ENCODE data around the gene MS4A15.
"Not testable (repeated sequence)": the region's sequence is repeated elsewhere in the genome, so short reads cannot be mapped to it uniquely, and the experiment has no call there.

Gene MS4A15

GRCh38 chr11:60754887-60755286 lies 1.8 kb upstream of the MS4A15 start:
- DNase-seq (ENCODE audit: low read depth): no peak

- no peak for DNase-seq (ENCODE audit: low read depth)
Observed at GRCh38 chr11:60757231-60757800, 649 bp downstream of the MS4A15 start.

GRCh38 chr11:60758671-60759070 lies 2.0 kb downstream of the MS4A15 start:
- not testable (repeated sequence) for DNase-seq (ENCODE audit: low read depth)

GRCh38 chr11:60759438-60760225 lies 3.0 kb downstream of the MS4A15 start:
- DNase-seq (ENCODE audit: low read depth): not testable (repeated sequence)

- DNase-seq (ENCODE audit: low read depth): no peak
Observed at GRCh38 chr11:60761436-60762190, 4.9 kb downstream of the MS4A15 start.

DNA sequence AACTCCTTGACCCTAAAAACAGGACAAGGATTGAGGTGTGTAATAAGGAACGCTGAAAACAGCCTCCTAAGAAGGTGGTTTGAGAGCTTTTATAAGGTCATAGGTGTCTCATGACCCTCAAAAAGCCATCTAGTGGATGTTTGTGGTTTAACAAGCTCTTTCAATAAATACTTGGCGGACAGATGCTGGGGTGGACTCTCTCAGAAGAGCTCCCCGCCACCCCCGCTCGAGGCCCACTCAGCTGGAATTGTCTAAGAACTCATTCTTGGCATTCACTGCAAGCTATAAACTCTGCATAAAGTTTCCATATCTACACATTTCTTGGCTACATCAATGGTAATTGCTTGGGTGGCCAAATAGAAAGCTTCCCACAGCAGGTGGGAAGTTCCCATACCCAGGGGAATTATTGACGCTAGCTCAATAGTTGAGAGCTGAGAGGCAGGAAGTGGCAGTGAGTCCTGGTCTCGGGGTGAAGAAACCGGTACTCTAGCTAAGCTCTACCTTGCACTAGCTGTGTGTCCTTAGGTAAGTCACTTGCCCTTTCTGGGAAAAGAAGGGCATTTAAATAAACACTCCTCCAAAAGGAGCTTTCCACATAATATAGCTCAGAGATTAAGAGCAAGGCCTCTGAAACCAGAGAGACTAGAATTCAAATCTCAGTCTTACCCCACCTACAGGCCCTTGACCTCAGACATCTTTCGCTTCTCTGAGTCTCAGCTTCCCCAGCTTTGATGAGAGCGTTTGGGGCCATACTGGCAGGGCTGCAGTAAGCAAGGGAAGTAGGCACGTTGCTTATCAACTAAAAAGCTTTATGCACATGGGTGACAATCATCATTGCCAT lies 6.4 kb downstream of the MS4A15 start:
- DNase-seq (ENCODE audit: low read depth): peak; percentile 40

- DNase-seq (ENCODE audit: low read depth): no peak
Observed at GRCh38 chr11:60763692-60764369, 7.2 kb downstream of the MS4A15 start.

DNA sequence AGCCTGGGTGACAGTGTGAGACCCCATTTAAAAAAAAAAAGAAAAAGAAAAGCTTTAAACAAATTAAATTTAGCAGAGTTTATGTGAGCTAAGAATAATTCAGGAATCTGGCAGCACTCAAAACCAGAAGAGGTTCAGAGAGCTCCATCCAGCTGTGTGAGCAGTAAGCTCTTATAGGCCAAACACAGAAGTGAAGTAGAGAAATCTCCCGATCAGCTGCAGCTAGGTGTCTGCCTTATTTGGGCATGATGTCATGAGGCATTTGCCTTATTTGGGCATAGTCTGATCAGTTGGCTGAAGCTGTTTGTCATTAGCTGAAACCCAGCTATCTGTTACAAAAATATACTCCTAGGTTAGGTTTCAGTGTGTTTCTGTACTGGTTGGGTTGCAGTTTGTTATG lies 8.2 kb downstream of the MS4A15 start:
- no peak for DNase-seq (ENCODE audit: low read depth)

DNA sequence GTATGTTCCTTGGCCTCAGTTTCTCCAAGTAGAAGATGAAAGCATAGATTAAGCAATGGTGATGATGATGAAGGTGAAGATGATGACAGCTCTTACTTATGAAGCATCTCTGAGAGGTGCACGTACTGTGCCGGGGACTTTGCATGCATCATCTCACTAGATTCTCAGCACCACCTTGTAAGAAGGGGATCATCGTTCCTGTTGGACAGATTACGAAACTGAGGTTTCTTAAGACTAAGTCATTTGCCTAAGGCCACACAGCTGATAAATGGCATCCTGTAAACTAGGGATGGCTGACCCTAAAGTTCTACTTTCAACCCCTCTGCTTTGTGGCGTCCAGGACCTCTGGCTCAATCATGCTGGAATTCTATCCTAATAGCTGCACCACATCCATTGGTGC lies 8.7 kb downstream of the MS4A15 start:
- DNase-seq (ENCODE audit: low read depth): peak; percentile 10

- no peak for DNase-seq (ENCODE audit: low read depth)
Observed at GRCh38 chr11:60766547-60766946, 9.9 kb downstream of the MS4A15 start.

- DNase-seq (ENCODE audit: low read depth): no peak
Observed at GRCh38 chr11:60767388-60767811, 10.7 kb downstream of the MS4A15 start.

DNA sequence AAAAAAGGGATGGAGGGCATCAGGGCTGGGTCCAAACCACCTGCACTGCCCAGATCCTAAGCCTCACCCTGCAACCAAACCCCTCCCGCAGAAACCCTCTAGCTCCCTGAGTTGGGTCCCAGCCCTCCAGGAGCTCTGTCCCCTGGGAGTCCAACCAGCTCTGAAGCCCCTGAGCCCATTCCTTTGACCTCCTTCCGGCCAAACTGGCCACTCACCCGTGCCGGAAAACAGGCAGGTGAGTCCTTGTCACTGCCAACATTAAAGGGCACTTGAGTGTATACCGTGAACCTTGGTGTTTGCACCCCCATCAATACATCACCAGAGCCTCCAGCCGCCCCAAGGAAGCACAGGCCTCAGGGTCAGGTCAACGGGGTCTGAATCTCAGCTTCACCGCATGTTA lies 11.5 kb downstream of the MS4A15 start:
- no peak for DNase-seq (ENCODE audit: low read depth)

- DNase-seq (ENCODE audit: low read depth): no peak
Observed at GRCh38 chr11:60769273-60769672, 12.6 kb downstream of the MS4A15 start.

DNA sequence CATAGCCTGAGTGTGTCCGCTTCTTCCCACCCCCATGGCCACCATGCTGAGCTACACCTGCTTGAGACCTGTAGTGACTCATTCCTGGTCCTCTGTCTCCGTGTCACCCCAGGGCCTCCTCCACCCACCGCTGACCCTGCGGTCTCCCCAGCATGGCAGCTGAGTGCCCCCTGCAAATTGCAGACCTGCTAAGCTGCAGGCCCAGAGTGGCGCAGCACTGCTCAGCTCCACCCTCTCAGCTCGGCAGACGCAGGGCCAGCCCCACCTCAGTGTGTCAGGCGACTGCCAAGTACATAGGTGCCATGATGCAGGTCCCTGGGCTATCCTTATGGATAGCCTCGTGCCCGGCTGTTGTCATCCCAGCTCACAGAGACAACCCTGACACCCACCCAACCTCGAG lies 13.1 kb downstream of the MS4A15 start:
- DNase-seq (ENCODE audit: low read depth): no peak

GRCh38 chr11:60771146-60771545 lies 14.5 kb downstream of the MS4A15 start:
- no peak for DNase-seq (ENCODE audit: low read depth)

- peak; percentile 30 for DNase-seq (ENCODE audit: low read depth)
Observed at GRCh38 chr11:60771879-60772525, 15.3 kb downstream of the MS4A15 start.

GRCh38 chr11:60772666-60773065 lies 16.0 kb downstream of the MS4A15 start:
- no peak for DNase-seq (ENCODE audit: low read depth)

GRCh38 chr11:60774726-60775125 lies 18.1 kb downstream of the MS4A15 start:
- DNase-seq (ENCODE audit: low read depth): no peak

GRCh38 chr11:60775420-60775961 lies 18.8 kb downstream of the MS4A15 start:
- DNase-seq (ENCODE audit: low read depth): peak; percentile 87

GRCh38 chr11:60776167-60776566 lies 19.5 kb downstream of the MS4A15 start:
- DNase-seq (ENCODE audit: low read depth): no peak

DNA sequence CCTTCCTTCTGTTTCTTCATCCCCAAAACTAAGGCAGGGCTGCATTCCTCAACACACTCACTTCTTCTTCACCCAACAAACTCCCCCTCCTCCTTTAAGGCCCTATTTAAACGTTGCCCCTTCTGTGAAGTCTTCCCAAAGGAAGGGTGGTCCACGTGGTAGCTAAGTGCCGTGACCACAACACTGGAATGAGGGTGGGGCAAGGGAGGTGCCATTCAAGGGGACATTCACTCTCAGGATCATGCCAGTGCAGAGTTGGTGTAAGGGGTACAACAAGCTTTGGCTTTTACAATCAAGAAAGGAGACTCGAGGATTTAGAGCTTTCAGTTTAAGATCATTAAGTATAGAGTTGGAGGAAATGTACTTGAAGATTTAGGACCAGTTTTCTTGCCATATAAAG lies 20.4 kb downstream of the MS4A15 start:
- DNase-seq (ENCODE audit: low read depth): peak; percentile 18
